Thyroid gland (tissue), 4 donors: Measurements from ENCODE around the gene SLC22A9.
"Not testable (repeated sequence)": the region's sequence is repeated elsewhere in the genome, so short reads cannot be mapped to it uniquely, and the experiment has no call there.

Experiments used
- POLR2A ChIP-seq, 2 donors: fragments of 450-650 bp; IDR thresholded peaks; one replicate each; pipeline ENCODE4 v1.6.1; 2017; ENCODE audit warnings: antibody characterized with exemption in 2 of 2, mild to moderate bottlenecking in 2 of 2, moderate library complexity in 1 of 2
- TF ChIP-seq, protein P1 (sequence below), 6 experiments: fragments of 200-600 bp in 3 of 6; fragments of 450-650 bp in 3 of 6; sonication (generic) in 3 of 6; IDR thresholded peaks; one replicate each; pipeline ENCODE4 v1.5.1; 2016 to 2019; ENCODE audit warnings: antibody characterized with exemption in 6 of 6, mild to moderate bottlenecking in 2 of 6, inconsistent platforms in 1 of 6, moderate library complexity in 1 of 6

DNA sequence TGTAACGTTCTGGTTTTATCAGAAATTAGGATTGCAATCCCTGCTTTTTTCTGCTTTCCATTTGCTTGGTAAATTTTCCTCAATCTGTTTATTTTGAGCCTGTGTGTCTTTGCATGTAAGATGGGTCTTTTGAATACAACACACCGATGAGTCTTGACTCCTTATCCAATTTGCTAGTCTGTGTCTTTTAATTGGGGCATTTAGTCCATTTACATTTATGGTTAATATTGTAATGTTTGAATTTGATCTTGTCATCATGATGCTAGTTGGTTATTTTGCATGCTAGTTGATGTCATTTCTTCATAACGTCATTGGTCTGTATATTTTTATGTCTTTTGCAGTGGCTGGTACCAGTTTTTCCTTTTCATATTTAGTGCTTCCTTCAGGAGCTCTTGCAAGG, 34.5 kb upstream of the SLC22A9 start:
- TF ChIP-seq, protein P1, sequence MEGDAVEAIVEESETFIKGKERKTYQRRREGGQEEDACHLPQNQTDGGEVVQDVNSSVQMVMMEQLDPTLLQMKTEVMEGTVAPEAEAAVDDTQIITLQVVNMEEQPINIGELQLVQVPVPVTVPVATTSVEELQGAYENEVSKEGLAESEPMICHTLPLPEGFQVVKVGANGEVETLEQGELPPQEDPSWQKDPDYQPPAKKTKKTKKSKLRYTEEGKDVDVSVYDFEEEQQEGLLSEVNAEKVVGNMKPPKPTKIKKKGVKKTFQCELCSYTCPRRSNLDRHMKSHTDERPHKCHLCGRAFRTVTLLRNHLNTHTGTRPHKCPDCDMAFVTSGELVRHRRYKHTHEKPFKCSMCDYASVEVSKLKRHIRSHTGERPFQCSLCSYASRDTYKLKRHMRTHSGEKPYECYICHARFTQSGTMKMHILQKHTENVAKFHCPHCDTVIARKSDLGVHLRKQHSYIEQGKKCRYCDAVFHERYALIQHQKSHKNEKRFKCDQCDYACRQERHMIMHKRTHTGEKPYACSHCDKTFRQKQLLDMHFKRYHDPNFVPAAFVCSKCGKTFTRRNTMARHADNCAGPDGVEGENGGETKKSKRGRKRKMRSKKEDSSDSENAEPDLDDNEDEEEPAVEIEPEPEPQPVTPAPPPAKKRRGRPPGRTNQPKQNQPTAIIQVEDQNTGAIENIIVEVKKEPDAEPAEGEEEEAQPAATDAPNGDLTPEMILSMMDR (IDR thresholded peaks at IDR 0.05), result not testable (repeated sequence)
- TF ChIP-seq POLR2A (IDR thresholded peaks at IDR 0.05), result not testable (repeated sequence)
